HG02885 (cell line): ENCODE measurements around the gene CSK.
A peak's percentile ranks its signal among the peaks of the same experiment; 100 is the strongest.

Experiments
- ATAC-seq: cut with Tn5 transposase; IDR thresholded peaks from one replicate; pipeline ENCODE4 v1.9.1; 2021; ENCODE audit warnings: mild to moderate bottlenecking; ENCODE audit not compliant: unreplicated experiment, poor library complexity

CSK gene

GRCh38 chr15:74799255-74799855 is 17.5 kb downstream of the CSK start:
- ATAC-seq: peak; percentile 5

DNA sequence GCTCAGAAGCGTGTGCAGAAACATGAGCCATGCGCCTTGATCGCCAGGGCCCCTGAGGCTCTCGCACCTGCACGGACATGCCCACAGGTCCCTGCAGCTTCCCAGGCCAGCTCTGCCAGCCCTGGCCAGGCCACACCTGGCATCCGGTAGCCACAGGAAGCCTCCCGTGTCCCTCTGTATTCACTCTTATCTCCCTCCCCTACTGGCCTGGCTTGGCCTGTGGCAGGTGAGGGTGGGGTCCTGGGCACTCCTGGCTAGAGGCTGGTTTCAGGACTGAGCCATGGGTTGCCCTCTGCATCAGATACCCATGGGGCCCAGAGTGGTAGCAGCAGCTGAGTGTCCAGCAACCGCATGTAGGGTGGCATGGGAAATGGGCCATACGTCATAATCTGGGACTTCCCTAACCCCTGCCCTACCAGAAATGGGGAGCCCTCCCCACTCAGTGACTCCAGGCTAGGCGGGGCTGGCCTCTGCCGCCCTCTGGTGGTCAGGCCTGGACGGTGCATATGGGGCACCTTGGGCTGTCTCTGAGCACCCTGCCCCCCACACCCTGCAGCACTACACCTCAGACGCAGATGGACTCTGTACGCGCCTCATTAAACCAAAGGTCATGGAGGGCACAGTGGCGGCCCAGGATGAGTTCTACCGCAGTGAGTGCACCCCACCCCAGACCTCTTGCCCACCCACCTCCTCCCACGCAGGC is 18.1 kb downstream of the CSK start:
- peak; percentile 79 for ATAC-seq

- no peak for ATAC-seq
Measured at GRCh38 chr15:74800559-74801094, 18.7 kb downstream of the CSK start.

DNA sequence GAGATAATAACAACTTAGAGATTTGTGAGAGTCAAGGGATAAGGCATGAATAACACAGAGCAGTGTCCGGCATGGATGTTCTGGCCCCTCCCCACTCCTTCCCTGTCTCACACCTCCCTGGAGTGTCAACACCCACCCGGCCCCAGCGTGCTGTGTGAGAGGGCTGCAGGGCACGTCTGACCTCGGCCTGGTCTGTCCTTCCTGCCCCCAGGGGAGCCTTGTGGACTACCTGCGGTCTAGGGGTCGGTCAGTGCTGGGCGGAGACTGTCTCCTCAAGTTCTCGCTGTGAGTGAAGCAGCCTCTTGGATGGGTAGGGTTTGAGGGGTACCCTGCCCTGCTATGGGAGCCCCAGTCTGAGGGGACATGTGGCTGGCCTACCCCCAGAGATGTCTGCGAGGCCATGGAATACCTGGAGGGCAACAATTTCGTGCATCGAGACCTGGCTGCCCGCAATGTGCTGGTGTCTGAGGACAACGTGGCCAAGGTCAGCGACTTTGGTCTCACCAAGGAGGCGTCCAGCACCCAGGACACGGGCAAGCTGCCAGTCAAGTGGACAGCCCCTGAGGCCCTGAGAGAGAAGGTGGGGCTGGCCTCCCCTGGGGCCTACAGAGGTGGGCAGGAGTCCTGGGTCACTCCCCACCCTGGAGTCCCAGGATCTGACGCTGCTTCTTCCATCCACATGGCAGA is 19.6 kb downstream of the CSK start:
- no peak for ATAC-seq

DNA sequence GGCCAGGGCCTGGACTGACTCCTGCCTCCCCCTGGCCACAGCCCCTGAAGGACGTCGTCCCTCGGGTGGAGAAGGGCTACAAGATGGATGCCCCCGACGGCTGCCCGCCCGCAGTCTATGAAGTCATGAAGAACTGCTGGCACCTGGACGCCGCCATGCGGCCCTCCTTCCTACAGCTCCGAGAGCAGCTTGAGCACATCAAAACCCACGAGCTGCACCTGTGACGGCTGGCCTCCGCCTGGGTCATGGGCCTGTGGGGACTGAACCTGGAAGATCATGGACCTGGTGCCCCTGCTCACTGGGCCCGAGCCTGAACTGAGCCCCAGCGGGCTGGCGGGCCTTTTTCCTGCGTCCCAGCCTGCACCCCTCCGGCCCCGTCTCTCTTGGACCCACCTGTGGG is 20.4 kb downstream of the CSK start:
- ATAC-seq: no peak

DNA sequence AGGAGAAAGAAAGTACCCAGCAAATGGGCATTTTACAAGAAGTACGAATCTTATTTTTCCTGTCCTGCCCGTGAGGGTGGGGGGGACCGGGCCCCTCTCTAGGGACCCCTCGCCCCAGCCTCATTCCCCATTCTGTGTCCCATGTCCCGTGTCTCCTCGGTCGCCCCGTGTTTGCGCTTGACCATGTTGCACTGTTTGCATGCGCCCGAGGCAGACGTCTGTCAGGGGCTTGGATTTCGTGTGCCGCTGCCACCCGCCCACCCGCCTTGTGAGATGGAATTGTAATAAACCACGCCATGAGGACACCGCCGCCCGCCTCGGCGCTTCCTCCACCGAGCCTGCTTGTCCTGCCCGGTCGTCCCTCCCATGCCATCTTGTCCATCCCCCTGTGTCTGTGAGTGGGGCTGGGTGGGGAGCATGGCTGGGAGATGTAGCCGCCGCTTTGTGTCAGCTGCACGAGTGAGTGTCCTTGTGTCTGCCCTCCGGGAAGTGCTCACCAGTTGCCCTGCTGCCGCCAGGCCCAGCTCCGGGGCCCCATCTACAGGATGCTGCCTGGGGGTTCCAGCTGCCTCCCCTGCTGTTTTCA is 21.1 kb downstream of the CSK start:
- ATAC-seq: no peak

- no peak for ATAC-seq
Measured at GRCh38 chr15:74804935-74805334, 23.1 kb downstream of the CSK start.

GRCh38 chr15:74807282-74807681 is 25.4 kb downstream of the CSK start:
- ATAC-seq: no peak

GRCh38 chr15:74808078-74808839 is 26.4 kb downstream of the CSK start:
- ATAC-seq: no peak

GRCh38 chr15:74808840-74809229 is 27.0 kb downstream of the CSK start:
- ATAC-seq: no peak

DNA sequence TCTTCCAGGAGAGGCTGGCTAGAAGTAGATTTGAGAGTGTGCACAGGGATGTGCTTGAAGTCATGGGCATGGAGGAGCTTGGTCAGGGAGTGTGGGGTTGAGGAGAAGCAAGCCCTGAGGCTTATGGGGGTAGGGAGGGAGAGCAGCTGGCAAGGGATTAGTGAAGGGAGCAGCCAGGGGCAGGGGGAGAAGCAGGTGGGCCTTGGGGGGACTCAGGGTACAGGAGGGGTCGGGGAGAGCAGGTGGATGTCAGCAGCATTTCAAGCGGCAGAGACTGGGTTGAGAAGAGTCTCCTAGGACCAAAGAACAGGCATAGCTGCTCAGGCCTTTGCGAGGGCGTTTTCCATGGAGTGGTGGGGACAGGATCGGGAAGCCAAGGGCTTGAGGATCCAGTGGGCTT is 27.4 kb downstream of the CSK start:
- no peak for ATAC-seq

DNA sequence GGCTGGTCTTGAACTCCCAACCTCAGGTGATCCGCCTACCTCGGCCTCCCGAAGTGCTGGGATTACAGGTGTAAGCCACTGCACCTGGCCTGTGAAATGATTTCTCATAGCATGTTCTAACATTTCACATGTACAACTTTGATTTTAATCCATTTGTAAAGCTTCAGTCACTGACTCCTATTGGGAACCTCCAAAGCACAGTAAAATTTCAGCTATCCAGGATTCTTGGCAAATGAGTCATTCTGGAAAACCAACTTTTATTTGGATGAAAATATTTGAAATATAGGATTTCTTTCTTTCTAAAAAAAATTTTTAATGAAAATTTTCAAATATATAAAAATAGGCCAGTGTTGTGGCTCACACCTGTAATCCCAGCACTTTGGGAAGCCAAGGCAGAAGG is 28.1 kb downstream of the CSK start:
- ATAC-seq: no peak

GRCh38 chr15:74812533-74812932 is 30.7 kb downstream of the CSK start, which contains the start of gene LMAN1L:
TSS of gene LMAN1L (plus strand) at chr15:74812835. CDS start at chr15:74812855, 20 bp downstream.
- ATAC-seq: no peak

- ATAC-seq: no peak
Measured at GRCh38 chr15:74815121-74815934, 33.4 kb downstream of the CSK start.

DNA sequence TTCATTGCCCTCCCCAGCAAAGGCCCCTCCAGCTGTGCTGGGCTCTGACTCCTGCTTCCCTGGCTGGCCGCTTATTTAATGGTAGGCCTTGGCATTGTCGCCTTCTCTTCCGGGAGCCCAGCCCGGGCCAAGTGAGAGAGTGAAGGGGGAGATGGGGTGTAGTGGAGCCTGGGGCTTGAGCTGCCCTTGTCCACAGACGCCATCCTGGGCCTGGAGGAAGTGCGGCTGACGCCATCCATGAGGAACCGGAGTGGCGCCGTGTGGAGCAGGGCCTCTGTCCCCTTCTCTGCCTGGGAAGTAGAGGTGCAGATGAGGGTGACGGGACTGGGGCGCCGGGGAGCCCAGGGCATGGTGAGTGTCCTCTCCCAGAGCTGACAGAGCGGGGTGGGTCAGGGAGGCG is 34.1 kb downstream of the CSK start:
- ATAC-seq: no peak

DNA sequence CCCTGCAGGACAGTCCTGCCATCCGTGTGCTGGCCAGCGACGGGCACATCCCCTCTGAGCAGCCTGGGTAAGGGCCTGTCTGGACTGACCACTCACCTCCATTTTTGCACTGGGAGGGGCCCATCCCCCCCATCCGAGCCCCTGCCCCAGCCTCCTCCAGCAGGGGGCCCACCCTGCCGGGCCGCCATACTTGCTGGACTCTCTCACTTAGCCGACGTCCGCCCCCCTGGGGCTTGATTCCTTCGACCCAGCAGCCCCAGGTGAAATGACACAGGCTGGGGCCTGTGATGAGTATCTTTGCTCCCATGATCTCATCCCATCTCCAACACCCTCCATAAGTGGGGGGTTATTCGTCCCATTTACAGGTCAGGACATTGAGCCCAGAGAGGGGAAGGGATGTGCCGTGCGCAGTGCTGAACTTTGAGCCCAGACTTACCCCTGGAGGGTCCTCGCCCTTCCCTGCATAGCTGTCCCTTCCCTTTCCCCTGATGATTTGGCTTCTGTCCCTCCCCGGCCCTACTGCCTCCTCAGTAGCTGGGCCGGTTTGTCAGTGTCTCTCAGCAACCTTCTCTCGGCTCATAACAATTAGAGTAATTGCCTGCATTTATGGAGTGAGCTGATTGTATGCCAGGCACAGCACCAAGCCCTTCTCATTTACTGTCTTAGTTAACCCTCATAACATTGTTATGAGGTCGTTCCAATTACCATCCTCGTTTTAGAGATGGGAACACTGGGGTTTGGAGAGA is 34.9 kb downstream of the CSK start:
- no peak for ATAC-seq

GRCh38 chr15:74817370-74817737 is 35.5 kb downstream of the CSK start:
- no peak for ATAC-seq

DNA sequence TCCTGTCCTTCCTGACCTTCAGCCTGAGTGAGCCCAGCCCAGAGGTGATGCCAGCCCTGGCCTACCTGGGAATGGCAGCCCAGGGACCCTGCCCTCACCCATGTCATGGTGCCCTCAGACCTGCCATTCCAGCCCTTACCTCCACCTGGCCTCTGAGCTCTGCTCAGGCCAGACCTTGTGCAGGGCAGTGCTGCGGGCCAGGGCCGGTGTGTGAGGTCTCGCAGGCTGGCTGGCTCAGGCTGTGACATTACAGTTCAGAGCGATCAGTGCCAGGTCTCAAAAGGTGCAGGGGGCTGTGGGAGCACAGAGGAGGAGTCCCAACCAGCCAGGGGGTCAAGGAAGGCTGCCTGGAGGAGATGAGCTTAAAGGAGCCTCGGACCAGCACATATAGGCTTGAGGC is 38.2 kb downstream of the CSK start:
- ATAC-seq: no peak
